Measurements from ENCODE around the gene TSHZ2.

GRCh38 chr20:53338716-53339115 is 366.6 kb downstream of the TSHZ2 start:
- no peak for TF ChIP-seq CTCF (IDR thresholded peaks at IDR 0.05; ENCODE audit: poor library complexity, severe bottlenecking)
- TF ChIP-seq SMC3 (conservative IDR thresholded peaks at IDR 0.05; ENCODE audit: poor library complexity), result no peak
- TF ChIP-seq RAD21 (conservative IDR thresholded peaks at IDR 0.05), result no peak
- TF ChIP-seq EZH2 (IDR thresholded peaks at IDR 0.05; ENCODE audit: borderline replicate concordance, insufficient read depth, low read length, poor library complexity, severe bottlenecking), result no peak
- TF ChIP-seq REST (IDR thresholded peaks at IDR 0.05; ENCODE audit: borderline replicate concordance), result no peak
- TF ChIP-seq TAF1 (IDR thresholded peaks at IDR 0.05; ENCODE audit: low read depth), result no peak
- TF ChIP-seq POLR2AphosphoS5 (IDR thresholded peaks at IDR 0.05), result no peak
- no peak for TF ChIP-seq EP300 (conservative IDR thresholded peaks at IDR 0.05; ENCODE audit: poor library complexity, severe bottlenecking)
- TF ChIP-seq MXI1 (conservative IDR thresholded peaks at IDR 0.05; ENCODE audit: poor library complexity, severe bottlenecking), result no peak
